GM21825 (cell line): ENCODE measurements around the gene KCND3.

Experiments
- ATAC-seq: cut with Tn5 transposase; IDR thresholded peaks from one replicate; pipeline ENCODE4 v1.9.1; 2021; ENCODE audit warnings: mild to moderate bottlenecking, moderate library complexity; ENCODE audit not compliant: unreplicated experiment

The KCND3 gene

GRCh38 chr1:111733183-111733991 is 256.1 kb downstream of the KCND3 start:
- ATAC-seq = no peak

- ATAC-seq = no peak
Measured at GRCh38 chr1:111732718-111733117, 256.8 kb downstream of the KCND3 start.

GRCh38 chr1:111731956-111732355 is 257.5 kb downstream of the KCND3 start:
- ATAC-seq = no peak

- no peak for ATAC-seq
Measured at GRCh38 chr1:111730706-111731105, 258.8 kb downstream of the KCND3 start.

- no peak for ATAC-seq
Measured at GRCh38 chr1:111729946-111730681, 259.4 kb downstream of the KCND3 start.

- no peak for ATAC-seq
Measured at GRCh38 chr1:111729271-111729921, 260.1 kb downstream of the KCND3 start.

GRCh38 chr1:111727056-111727455 is 262.4 kb downstream of the KCND3 start:
- no peak for ATAC-seq

- ATAC-seq = no peak
Measured at GRCh38 chr1:111725192-111725591, 264.3 kb downstream of the KCND3 start.

- no peak for ATAC-seq
Measured at GRCh38 chr1:111723871-111724270, 265.6 kb downstream of the KCND3 start.

- no peak for ATAC-seq
Measured at GRCh38 chr1:111723091-111723806, 266.2 kb downstream of the KCND3 start.

GRCh38 chr1:111720977-111721786 is 268.3 kb downstream of the KCND3 start:
- no peak for ATAC-seq
